GM08714 (cell line): Measurements from ENCODE around the gene GTF3C1.

Source experiments
- H3K4me3 ChIP-seq: fragments of 200-500 bp; sonication (Bioruptor generic); 2 replicates; pipeline ENCODE4 v1.5.1; 2014; ENCODE audit warnings: mild to moderate bottlenecking, low read length, inconsistent platforms
- ZNF274 ChIP-seq: IDR thresholded peaks from 2 replicates; pipeline ENCODE4 v1.6.1; 2012; ENCODE audit warnings: mild to moderate bottlenecking, low read depth, low read length

Gene GTF3C1

GRCh38 chr16:27417047-27417671, 132.6 kb downstream of the GTF3C1 start:
- no peak for TF ChIP-seq ZNF274
- no peak overlapping the region for H3K4me3 ChIP-seq

GRCh38 chr16:27414788-27415431, 134.8 kb downstream of the GTF3C1 start:
- no peak for TF ChIP-seq ZNF274

GRCh38 chr16:27413956-27414355, 135.8 kb downstream of the GTF3C1 start:
- TF ChIP-seq ZNF274 = no peak
- no peak overlapping the region for H3K4me3 ChIP-seq

More at GRCh38 chr16:27414788-27415431, 134.8 kb downstream of the GTF3C1 start:
- H3K4me3 ChIP-seq = no peak overlapping the region

- no peak overlapping the region for H3K4me3 ChIP-seq
- TF ChIP-seq ZNF274 = no peak
Measured at GRCh38 chr16:27410761-27411160, 139.0 kb downstream of the GTF3C1 start.
